Smooth muscle cell (in vitro differentiated cells): ENCODE measurements around the gene GNAI1. TPM values are rescaled to one million over a fixed set of nuclear protein-coding genes. Genes with fewer than 3 reads are reported as not detected.

ENCODE experiments used
- DNase-seq: peaks from one replicate; lab custom pipeline; 2025; ENCODE audit not compliant: unreplicated experiment; lab: John Stamatoyannopoulos, UW
- H2AFZ ChIP-seq: fragments of 200-600 bp; sonication (generic); 2 replicates; pipeline ENCODE4 v1.6.0; 2016; ENCODE audit warnings: antibody characterized with exemption, low read depth, mild to moderate bottlenecking
- H3F3A ChIP-seq: fragments of 200-600 bp; sonication (generic); 2 replicates; pipeline ENCODE4 v1.6.0; 2017; ENCODE audit warnings: antibody characterized with exemption, low read depth
- H3K27ac ChIP-seq: fragments of 200-600 bp; sonication (generic); 2 replicates; pipeline ENCODE4 v1.5.1; 2016; ENCODE audit warnings: low read depth, mild to moderate bottlenecking
- H3K27me3 ChIP-seq: fragments of 200-600 bp; sonication (generic); 2 replicates; pipeline ENCODE4 v1.6.1; 2016; ENCODE audit warnings: low read depth, mild to moderate bottlenecking
- H3K36me3 ChIP-seq: fragments of 200-600 bp; sonication (generic); 2 replicates; pipeline ENCODE4 v1.5.1; 2016; ENCODE audit warnings: low read depth
- H3K4me1 ChIP-seq: fragments of 200-600 bp; sonication (generic); 2 replicates; pipeline ENCODE4 v1.5.1; 2016; ENCODE audit warnings: low read depth
- H3K4me2 ChIP-seq: fragments of 200-600 bp; sonication (generic); 2 replicates; pipeline ENCODE4 v1.6.0; 2016; ENCODE audit warnings: mild to moderate bottlenecking
- H3K4me3 ChIP-seq: fragments of 200-600 bp; sonication (generic); 2 replicates; pipeline ENCODE4 v1.5.1; 2016; ENCODE audit warnings: mild to moderate bottlenecking
- H3K79me2 ChIP-seq: fragments of 200-600 bp; sonication (generic); 2 replicates; pipeline ENCODE4 v1.6.0; 2016; ENCODE audit warnings: low read depth, mild to moderate bottlenecking
- H3K9ac ChIP-seq: fragments of 200-600 bp; sonication (generic); 2 replicates; pipeline ENCODE4 v1.6.0; 2016; ENCODE audit warnings: low read depth
- H3K9me3 ChIP-seq: fragments of 200-600 bp; sonication (generic); replicated peaks from 2 replicates; pipeline ENCODE4 v1.5.1; 2016; ENCODE audit warnings: low read depth
- H4K20me1 ChIP-seq: fragments of 200-600 bp; sonication (generic); 2 replicates; pipeline ENCODE4 v1.6.0; 2016; ENCODE audit warnings: low read depth
- CTCF ChIP-seq: fragments of 200-600 bp; sonication (generic); IDR thresholded peaks from 2 replicates; pipeline ENCODE4 v1.5.1; 2017; ENCODE audit warnings: borderline replicate concordance, mild to moderate bottlenecking, antibody characterized with exemption; ENCODE audit not compliant: insufficient read depth, poor library complexity, severe bottlenecking
- WGBS: methylation state at CpG from one replicate; pipeline ENCODE4 v1.1.7; 2016; ENCODE audit warnings: low lambda C conversion rate; 5-methylcytosine and 5-hydroxymethylcytosine counted together
- polyA plus RNA-seq: library from polyadenylated mRNA; unstranded; fragments of >200 nt; fragmentation: Nextera tagmentation; extraction: Ambion mirVana; gene quantifications from 2 replicates; pipeline ENCODE4 v1.2.1, GENCODE V29; 2016
- total RNA-seq: library from RNA; depleted of rRNA; stranded (reverse); fragments of >200 nt; gene quantifications from 2 replicates; pipeline ENCODE4 v1.2.3, GENCODE V29; 2014

The GNAI1 gene
- total and polyA plus RNA-seq, 2 experiments from 2014 or later: 204 to 223 TPM

DNA sequence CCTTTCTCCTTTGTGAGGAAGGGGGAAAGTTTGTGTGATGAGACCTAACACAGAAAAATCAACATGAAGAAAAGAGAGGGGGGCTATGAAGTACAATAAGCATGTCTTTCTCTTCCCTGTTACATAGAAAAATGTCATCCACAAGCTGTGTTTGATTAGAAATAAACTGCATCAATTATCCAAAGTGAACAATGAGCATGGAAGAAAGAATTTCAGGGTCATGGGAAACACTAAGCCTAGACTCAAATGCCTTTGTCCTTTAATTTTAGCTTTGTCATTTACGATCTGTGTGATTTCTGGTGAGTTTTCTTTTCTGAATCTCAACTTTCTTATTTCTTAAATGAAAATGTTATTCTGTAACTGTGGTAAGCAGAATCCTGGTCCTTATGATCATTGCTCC, 121.0 kb downstream of the GNAI1 start:
- H3K9me3 ChIP-seq: no peaks in the 10 kb centered on the region
- H3K27me3 ChIP-seq: no peaks in the 10 kb centered on the region
- H3K4me1 ChIP-seq: no peaks in the 10 kb centered on the region
- no peak overlapping the region for H2AFZ ChIP-seq
- no peaks in the 10 kb centered on the region for H3K36me3 ChIP-seq
- DNase-seq: no peak
- no peaks in the 10 kb centered on the region for H3K79me2 ChIP-seq
- no peak overlapping the region for H3K9ac ChIP-seq
- no peaks in the 10 kb centered on the region for H4K20me1 ChIP-seq
- H3K4me3 ChIP-seq: no peak overlapping the region
- no peak overlapping the region for H3K4me2 ChIP-seq
- H3K27ac ChIP-seq: no peak overlapping the region
- 90% methylated on average over 1 of the region's 1 CpG for WGBS
- no peaks in the 10 kb centered on the region for H3F3A ChIP-seq
- no peak for TF ChIP-seq CTCF

DNA sequence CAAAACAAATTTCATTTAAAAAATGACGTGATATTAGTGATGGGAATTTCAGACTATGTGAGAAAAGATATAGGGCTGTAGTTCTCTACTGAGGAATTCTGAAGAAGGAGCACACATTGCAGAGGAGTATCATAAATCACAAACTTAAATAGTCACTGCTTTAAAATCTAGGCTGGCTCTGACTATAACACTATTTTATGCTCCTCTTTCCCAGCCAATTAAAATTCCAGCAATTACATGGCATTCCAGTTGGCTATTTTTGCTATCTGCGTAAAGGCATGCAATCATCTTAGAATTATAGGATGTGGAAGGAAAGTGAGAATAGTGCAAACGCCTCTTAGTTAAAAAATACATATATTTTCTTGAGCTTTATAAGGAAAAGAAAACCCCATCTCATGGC, 123.1 kb downstream of the GNAI1 start:
- Histone ChIP-seq H3K79me2 (no peaks in the 10 kb centered on the region), H3K9ac (no peak overlapping the region), H3F3A (no peaks in the 10 kb centered on the region), H3K27me3 (no peaks in the 10 kb centered on the region), H3K4me1 (no peaks in the 10 kb centered on the region), H2AFZ (no peak overlapping the region), H3K36me3 (no peaks in the 10 kb centered on the region), H3K27ac (no peak overlapping the region), H3K4me2 (no peak overlapping the region), H3K9me3 (no peaks in the 10 kb centered on the region), H3K4me3 (no peak overlapping the region), H4K20me1 (no peaks in the 10 kb centered on the region)
- TF ChIP-seq CTCF: no peak
- no peak for DNase-seq
- WGBS: 65% methylated on average over 3 of the region's 3 CpGs

GRCh38 chr7:80260606-80261005, 126.0 kb downstream of the GNAI1 start:
- no peak overlapping the region for H3K4me3 ChIP-seq

More at GRCh38 chr7:80260606-80261005, 126.0 kb downstream of the GNAI1 start:
- Histone ChIP-seq H3F3A (no peaks in the 10 kb centered on the region), H3K4me1 (no peaks in the 10 kb centered on the region), H2AFZ (no peak overlapping the region), H4K20me1 (no peaks in the 10 kb centered on the region), H3K9ac (no peak overlapping the region), H3K27me3 (no peaks in the 10 kb centered on the region), H3K9me3 (no peaks in the 10 kb centered on the region), H3K4me2 (no peak overlapping the region), H3K36me3 (no peaks in the 10 kb centered on the region), H3K27ac (no peak overlapping the region), H3K79me2 (no peaks in the 10 kb centered on the region)
- no peak for DNase-seq
- TF ChIP-seq CTCF: no peak
